PC-9 (cell line): ENCODE data around the gene DCAKD. TPM values are rescaled to one million over a fixed set of nuclear protein-coding genes. Genes with fewer than 3 reads are reported as not detected.
A peak's percentile ranks its signal among the peaks of the same experiment; 100 is the strongest.

Experiments
- Bru-seq: library from RNA; stranded (reverse); fragments of 400-500 nt; gene quantifications from one replicate; lab custom pipeline; 2021; lab: Mats Ljungman, UMichigan
- BruChase-seq, 2 experiments: library from RNA; stranded (reverse); fragments of 400-500 nt; gene quantifications; one replicate each; lab custom pipeline; 2021; lab: Mats Ljungman, UMichigan
- BruUV-seq: library from RNA; stranded (reverse); fragments of 400-500 nt; replicated peaks from 2 replicates; lab custom pipeline; 2021; lab: Mats Ljungman, UMichigan
- CTCF ChIA-PET: fragments of 300-600 bp; sonication (Branson Sonifier 250); formaldehyde crosslinking; loops from one replicate; lab custom pipeline; 2022; ENCODE audit warnings: antibody characterized with exemption; lab: Charles Lee
- POLR2A ChIA-PET: fragments of 300-600 bp; sonication (Branson Sonifier 250); formaldehyde crosslinking; loops from one replicate; lab custom pipeline; 2022; ENCODE audit warnings: antibody characterized with exemption; ENCODE audit not compliant: unreplicated experiment; lab: Charles Lee
- DNase-seq, 2 experiments: peaks; one replicate each; pipeline versions ENCODE4 v3.0.0 to v3.0.0-alpha.2; 2015 to 2022; ENCODE audit warnings: mixed read lengths in 1 of 2
- H2AFZ ChIP-seq: fragments of 200-600 bp; sonication (generic); 2 replicates; pipeline ENCODE4 v1.8.1; 2017; ENCODE audit warnings: antibody characterized with exemption
- H3F3A ChIP-seq: fragments of 200-600 bp; sonication (generic); 2 replicates; pipeline ENCODE4 v1.8.1; 2017; ENCODE audit warnings: antibody characterized with exemption, mild to moderate bottlenecking, low read depth; ENCODE audit not compliant: insufficient read depth
- H3K27ac ChIP-seq: fragments of 200-600 bp; sonication (generic); 2 replicates; pipeline ENCODE4 v1.6.1; 2016; ENCODE audit warnings: mixed run types
- H3K27me3 ChIP-seq: fragments of 200-600 bp; sonication (generic); 2 replicates; pipeline ENCODE4 v1.6.1; 2016; ENCODE audit warnings: low read depth, mixed run types; ENCODE audit not compliant: insufficient read depth
- H3K36me3 ChIP-seq: fragments of 200-600 bp; sonication (generic); 2 replicates; pipeline ENCODE4 v1.6.1; 2016; ENCODE audit warnings: low read depth, mixed run types
- H3K4me1 ChIP-seq: fragments of 200-600 bp; sonication (generic); replicated peaks from 2 replicates; pipeline ENCODE4 v1.6.1; 2016; ENCODE audit warnings: mixed run types; ENCODE audit not compliant: insufficient read depth
- H3K4me2 ChIP-seq: fragments of 200-600 bp; sonication (generic); 2 replicates; pipeline ENCODE4 v1.6.1; 2017; ENCODE audit warnings: mixed run types
- H3K4me3 ChIP-seq: fragments of 200-600 bp; sonication (generic); 2 replicates; pipeline ENCODE4 v1.6.1; 2016; ENCODE audit warnings: mixed run types
- H3K79me2 ChIP-seq: fragments of 200-600 bp; sonication (generic); 2 replicates; pipeline ENCODE4 v1.6.1; 2017; ENCODE audit warnings: low read depth, mixed run types
- H3K9me2 ChIP-seq: fragments of 200-600 bp; sonication (generic); 2 replicates; pipeline ENCODE4 v1.8.1; 2017; ENCODE audit warnings: mild to moderate bottlenecking; ENCODE audit not compliant: insufficient read depth
- H3K9me3 ChIP-seq: fragments of 200-600 bp; sonication (generic); 2 replicates; pipeline ENCODE4 v1.8.1; 2016; ENCODE audit warnings: low read depth; ENCODE audit not compliant: insufficient read depth
- H4K20me1 ChIP-seq: fragments of 200-600 bp; sonication (generic); 2 replicates; pipeline ENCODE4 v1.8.1; 2017; ENCODE audit not compliant: insufficient read depth
- CTCF ChIP-seq: fragments of 200-600 bp; sonication (generic); conservative IDR thresholded peaks from 2 replicates; pipeline ENCODE4 v1.6.1; 2017; ENCODE audit warnings: mixed run types, antibody characterized with exemption, mild to moderate bottlenecking, moderate library complexity
- EZH2 ChIP-seq: fragments of 200-600 bp; sonication (generic); IDR thresholded peaks from 2 replicates; pipeline ENCODE4 v1.8.0; 2017; ENCODE audit warnings: antibody characterized with exemption, low read depth
- intact Hi-C: fragments of 100-400 bp; cut with micrococcal nuclease; formaldehyde crosslinking; loops from one replicate; pipeline ENCODE4 v1.10.0; 2022; ENCODE audit not compliant: unreplicated experiment
- long read RNA-seq: library from polyadenylated mRNA; stranded (forward); transcript quantifications from one replicate; pipeline ENCODE4 v2.0.0, GENCODE V29; 2022
- total RNA-seq: library from RNA; stranded (reverse); gene quantifications from 2 replicates; pipeline ENCODE4 v1.2.3, GENCODE V29; 2021

Gene DCAKD
- 57.9 and 68.8 TPM in 2 replicates for total RNA-seq
- percentile 75 among the genes with signal in this experiment for Bru-seq, nascent RNA
- percentile 75 among the genes with signal in this experiment for BruChase-seq, experiment 1, labeled RNA remaining after a 2-hour chase
- BruChase-seq, experiment 2, labeled RNA remaining after a 6-hour chase: percentile 70 among the genes with signal in this experiment
- long read RNA-seq, transcript DCAKD-202 (5 exons, 2,030 nt): minor isoform, 24 of 64 reads
- long read RNA-seq, transcript DCAKD-205 (5 exons, 990 nt): minor isoform, 10 of 64 reads
- long read RNA-seq, transcript DCAKD-208 (5 exons, 2,054 nt): major isoform, 25 of 64 reads
- long read RNA-seq, partial matches to known transcripts: 0 of 64 reads
- long read RNA-seq, other reads (novel, unspliced or antisense): 5 of 64 reads

GRCh38 chr17:45051060-45051719 is at the start of gene DCAKD:
DCAKD (minus strand) TSS chr17:45051632; CDS start chr17:45034885, 16,747 bp downstream.
- ChIA-PET CTCF (interaction anchor here (0.6 kb wide), 1 partner anchor 479 kb away, joined by 4 read pairs; no protein-coding TSS in a partner anchor), POLR2A (interaction anchor here (1.5 kb wide), 1 partner anchor 10 kb away, joined by 6 read pairs; the partner anchor contains the start of gene NMT1)
- Histone ChIP-seq H3K9me3 (no peaks in the 10 kb centered on the region), H3F3A (peaks cover 63% of the 10 kb centered on the region), H3K4me1 (peaks cover 26% of the 10 kb centered on the region), H2AFZ (peak within 1 kb of the TSS; percentile 84), H3K27me3 (no peaks in the 10 kb centered on the region), H3K4me3 (peak within 1 kb of the TSS; percentile 98), H3K36me3 (no peaks in the 10 kb centered on the region; the same call in 1 of the 2 replicates), H3K4me2 (peak within 1 kb of the TSS; percentile 90), H4K20me1 (0 out of 2 replicates have a peak, but pooled peaks cover 2% of the 10 kb centered on the region), H3K79me2 (peaks cover 38% of the 10 kb centered on the region), H3K9me2 (no peaks in the 10 kb centered on the region), H3K27ac (peak within 1 kb of the TSS; percentile 92)
- no TSS peak for BruUV-seq
- peak; percentile 88 to 95 for DNase-seq
- TF ChIP-seq CTCF (no peak), EZH2 (no peak)
- intact Hi-C loops: loop anchor here (5.0 kb wide), 1 partner anchor 41 kb away; no protein-coding TSS in a partner anchor

DNA sequence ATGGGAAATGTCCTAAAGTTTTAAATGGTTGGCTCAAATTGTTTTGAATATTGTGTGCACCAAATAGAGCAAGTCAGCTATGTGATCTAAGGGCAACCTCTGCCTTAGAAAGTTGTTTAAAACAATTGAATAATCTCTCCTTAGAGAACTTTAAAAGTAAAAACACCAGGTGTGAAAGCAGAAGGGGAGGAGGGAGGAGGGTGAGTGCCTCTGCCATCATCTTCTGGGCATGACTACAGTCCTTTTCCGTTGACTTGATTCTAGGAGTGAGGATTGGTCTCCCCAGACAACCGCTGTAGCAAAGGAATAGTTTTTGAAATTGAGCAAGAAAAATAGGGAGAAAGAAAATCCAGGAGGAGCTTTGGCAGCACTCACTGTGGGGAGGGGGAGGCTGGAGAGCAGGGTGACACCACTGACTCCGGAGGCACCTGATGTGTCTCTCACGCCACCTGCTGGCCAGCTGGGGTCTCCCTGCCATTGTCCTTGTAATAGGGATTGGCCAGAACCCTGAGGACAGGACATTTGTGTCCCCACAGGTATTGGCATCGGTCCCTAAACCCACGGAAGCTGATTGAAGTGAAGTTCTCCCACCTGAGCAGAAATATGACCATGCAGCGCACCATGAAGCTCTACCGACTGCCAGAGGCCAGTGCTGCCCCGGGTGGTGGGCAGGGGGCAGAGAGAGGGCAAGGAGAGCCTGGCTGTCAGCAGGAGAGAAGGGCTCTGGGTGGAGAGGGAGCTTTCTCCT is 47.6 kb upstream of the DCAKD start:
- Histone ChIP-seq H3K27me3 (no peaks in the 10 kb centered on the region), H2AFZ (no peak overlapping the region), H3K4me1 (peaks cover under 1% of the 10 kb centered on the region; the same call in 1 of the 2 replicates), H3K4me2 (no peak overlapping the region), H3F3A (peaks cover 45% of the 10 kb centered on the region; the same call in 1 of the 2 replicates), H3K9me2 (no peaks in the 10 kb centered on the region), H3K4me3 (no peak overlapping the region), H3K9me3 (no peaks in the 10 kb centered on the region), H3K79me2 (no peaks in the 10 kb centered on the region; the same call in 1 of the 2 replicates), H3K27ac (no peak overlapping the region), H3K36me3 (peaks cover 23% of the 10 kb centered on the region), H4K20me1 (no peaks in the 10 kb centered on the region; the same call in 1 of the 2 replicates)
- intact Hi-C loops: loop anchor here (1.0 to 10.0 kb wide), 2 partner anchors 74 to 179 kb away; no protein-coding TSS in a partner anchor
- ChIA-PET CTCF (interaction anchor here (0.8 to 1.2 kb wide), 3 partner anchors 31 to 262 kb away, joined by 3 to 5 read pairs (median 4); no protein-coding TSS in a partner anchor), POLR2A (no interaction called here)
- no TSS peak for BruUV-seq
- TF ChIP-seq CTCF (peak; percentile 91), EZH2 (no peak)
- DNase-seq: peak; percentile 61 to 81
